Activated T-cell treated with anti-CD3 and anti-CD28 coated beads for 24 hours (primary cell): ENCODE measurements around the gene ZSCAN21.
"Not testable (repeated sequence)": the region's sequence is repeated elsewhere in the genome, so short reads cannot be mapped to it uniquely, and the experiment has no call there.

ENCODE experiments used
- DNase-seq: peaks from one replicate; pipeline ENCODE4 v3.0.0-alpha.2; 2020; ENCODE audit warnings: low read depth

Gene ZSCAN21

GRCh38 chr7:100049441-100050291, at the start of gene ZSCAN21:
Gene ZSCAN21 (plus strand): TSS chr7:100049774. CDS start chr7:100057007, 7,233 bp downstream.
- DNase-seq, result peak; percentile 77

- no peak for DNase-seq
These were observed 49.3 kb upstream of the ZSCAN21 start for GRCh38 chr7:100000239-100000638.

GRCh38 chr7:100003711-100004661, 45.6 kb upstream of the ZSCAN21 start:
- DNase-seq, result no peak

- no peak for DNase-seq
These were observed 41.7 kb upstream of the ZSCAN21 start for GRCh38 chr7:100007887-100008286.

GRCh38 chr7:100008525-100008924, 41.0 kb upstream of the ZSCAN21 start:
- DNase-seq, result no peak

GRCh38 chr7:100009952-100010351, 39.6 kb upstream of the ZSCAN21 start:
- not testable (repeated sequence) for DNase-seq

- no peak for DNase-seq
These were observed 38.7 kb upstream of the ZSCAN21 start for GRCh38 chr7:100010901-100011300.

- no peak for DNase-seq
These were observed 38.1 kb upstream of the ZSCAN21 start for GRCh38 chr7:100011516-100011915.

GRCh38 chr7:100012385-100013327, 36.9 kb upstream of the ZSCAN21 start:
- DNase-seq, result not testable (repeated sequence)

GRCh38 chr7:100013328-100013676, 36.3 kb upstream of the ZSCAN21 start:
- DNase-seq, result no peak

- DNase-seq, result peak; percentile 75
These were observed 34.1 kb upstream of the ZSCAN21 start, which contains the start of gene ZKSCAN1 for GRCh38 chr7:100015232-100016214. Gene ZKSCAN1 (plus strand): TSS chr7:100015596. CDS start chr7:100023507, 7,911 bp downstream.

GRCh38 chr7:100016215-100016901, 33.2 kb upstream of the ZSCAN21 start:
- DNase-seq, result no peak

GRCh38 chr7:100017300-100017699, 32.3 kb upstream of the ZSCAN21 start:
- DNase-seq, result no peak

GRCh38 chr7:100017875-100018274, 31.7 kb upstream of the ZSCAN21 start:
- no peak for DNase-seq

- no peak for DNase-seq
These were observed 29.7 kb upstream of the ZSCAN21 start for GRCh38 chr7:100019908-100020307.

- no peak for DNase-seq
These were observed 28.3 kb upstream of the ZSCAN21 start for GRCh38 chr7:100021297-100021696.

GRCh38 chr7:100022621-100023020, 27.0 kb upstream of the ZSCAN21 start:
- DNase-seq, result no peak

GRCh38 chr7:100023526-100023925, 26.0 kb upstream of the ZSCAN21 start:
- DNase-seq, result no peak

GRCh38 chr7:100024020-100024619, 25.5 kb upstream of the ZSCAN21 start:
- no peak for DNase-seq
